KMS-11 (cell line): ENCODE measurements around the gene CDC5L.
A peak's percentile ranks its signal among the peaks of the same experiment; 100 is the strongest.

Experiments used
- H2AFZ ChIP-seq: fragments of 200-600 bp; sonication (generic); 2 replicates; pipeline ENCODE4 v1.6.1; 2016; ENCODE audit warnings: antibody characterized with exemption, mixed run types, low read depth
- H3K27ac ChIP-seq: fragments of 200-600 bp; sonication (generic); 2 replicates; pipeline ENCODE4 v1.6.1; 2016; ENCODE audit warnings: mild to moderate bottlenecking, mixed run types
- H3K27me3 ChIP-seq: fragments of 200-600 bp; sonication (generic); 2 replicates; pipeline ENCODE4 v1.6.1; 2017; ENCODE audit warnings: mild to moderate bottlenecking, low read depth, mixed run types, moderate library complexity; ENCODE audit not compliant: insufficient read depth
- H3K36me3 ChIP-seq: fragments of 200-600 bp; sonication (generic); 2 replicates; pipeline ENCODE4 v1.6.1; 2017; ENCODE audit warnings: mild to moderate bottlenecking, mixed run types; ENCODE audit not compliant: insufficient read depth
- H3K4me1 ChIP-seq: fragments of 200-600 bp; sonication (generic); 2 replicates; pipeline ENCODE4 v1.6.1; 2016; ENCODE audit warnings: mild to moderate bottlenecking, low read depth, mixed run types; ENCODE audit not compliant: poor library complexity, severe bottlenecking
- H3K4me2 ChIP-seq: fragments of 200-600 bp; sonication (generic); 2 replicates; pipeline ENCODE4 v1.7.0; 2016; ENCODE audit warnings: mild to moderate bottlenecking, mixed run types
- H3K4me3 ChIP-seq: fragments of 200-600 bp; sonication (generic); IDR thresholded peaks from 2 replicates; pipeline ENCODE4 v1.6.1; 2017; ENCODE audit warnings: low read depth, low read length, mixed read lengths; ENCODE audit not compliant: insufficient read depth
- H3K79me2 ChIP-seq: fragments of 200-600 bp; sonication (generic); 2 replicates; pipeline ENCODE4 v1.6.1; 2016; ENCODE audit warnings: low read depth, mixed run types; ENCODE audit not compliant: insufficient read depth
- H3K9ac ChIP-seq: fragments of 200-600 bp; sonication (generic); 2 replicates; pipeline ENCODE4 v1.6.1; 2016; ENCODE audit warnings: mild to moderate bottlenecking, mixed run types
- H4K20me1 ChIP-seq: fragments of 200-600 bp; sonication (generic); 2 replicates; pipeline ENCODE4 v1.6.1; 2016; ENCODE audit warnings: mild to moderate bottlenecking, mixed run types; ENCODE audit not compliant: insufficient read depth
- TF ChIP-seq, protein P1 (sequence below): fragments of 200-600 bp; sonication (generic); conservative IDR thresholded peaks from 2 replicates; pipeline ENCODE4 v1.6.1; 2017; ENCODE audit warnings: low read depth, mild to moderate bottlenecking, antibody characterized with exemption, low read length, moderate library complexity, mixed read lengths

Gene CDC5L

GRCh38 chr6:44423306-44423705 is 35.8 kb downstream of the CDC5L start:
- Histone ChIP-seq H3K4me2 (no peak overlapping the region), H3K4me3 (no peak overlapping the region), H3K36me3 (peaks cover 13% of the 10 kb centered on the region; the same call in 1 of the 2 replicates), H2AFZ (no peak overlapping the region), H3K4me1 (peaks cover 8% of the 10 kb centered on the region), H3K9ac (no peak overlapping the region), H3K27ac (no peak overlapping the region), H3K79me2 (no peaks in the 10 kb centered on the region), H4K20me1 (no peaks in the 10 kb centered on the region), H3K27me3 (no peaks in the 10 kb centered on the region)
- TF ChIP-seq, protein P1, sequence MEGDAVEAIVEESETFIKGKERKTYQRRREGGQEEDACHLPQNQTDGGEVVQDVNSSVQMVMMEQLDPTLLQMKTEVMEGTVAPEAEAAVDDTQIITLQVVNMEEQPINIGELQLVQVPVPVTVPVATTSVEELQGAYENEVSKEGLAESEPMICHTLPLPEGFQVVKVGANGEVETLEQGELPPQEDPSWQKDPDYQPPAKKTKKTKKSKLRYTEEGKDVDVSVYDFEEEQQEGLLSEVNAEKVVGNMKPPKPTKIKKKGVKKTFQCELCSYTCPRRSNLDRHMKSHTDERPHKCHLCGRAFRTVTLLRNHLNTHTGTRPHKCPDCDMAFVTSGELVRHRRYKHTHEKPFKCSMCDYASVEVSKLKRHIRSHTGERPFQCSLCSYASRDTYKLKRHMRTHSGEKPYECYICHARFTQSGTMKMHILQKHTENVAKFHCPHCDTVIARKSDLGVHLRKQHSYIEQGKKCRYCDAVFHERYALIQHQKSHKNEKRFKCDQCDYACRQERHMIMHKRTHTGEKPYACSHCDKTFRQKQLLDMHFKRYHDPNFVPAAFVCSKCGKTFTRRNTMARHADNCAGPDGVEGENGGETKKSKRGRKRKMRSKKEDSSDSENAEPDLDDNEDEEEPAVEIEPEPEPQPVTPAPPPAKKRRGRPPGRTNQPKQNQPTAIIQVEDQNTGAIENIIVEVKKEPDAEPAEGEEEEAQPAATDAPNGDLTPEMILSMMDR, result no peak

DNA sequence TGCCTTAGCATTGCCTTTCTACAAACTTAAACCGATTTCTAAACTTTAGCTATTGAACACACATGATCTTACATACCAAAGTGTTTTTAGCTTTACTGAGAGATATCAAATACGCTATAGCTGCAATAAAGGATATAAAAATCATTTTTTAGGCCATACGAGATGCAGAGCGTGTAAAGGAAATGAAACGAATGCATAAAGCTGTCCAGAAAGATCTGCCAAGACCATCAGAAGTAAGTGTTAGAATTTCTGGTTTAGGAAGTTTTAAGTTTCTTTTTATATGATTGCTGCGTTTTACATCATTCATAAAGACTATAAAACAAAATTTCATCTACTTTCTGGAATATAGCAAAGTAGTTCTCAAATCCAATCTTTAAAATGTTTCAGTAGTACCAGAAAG is 38.4 kb downstream of the CDC5L start:
- H2AFZ ChIP-seq, result no peak overlapping the region
- no peaks in the 10 kb centered on the region for H4K20me1 ChIP-seq
- TF ChIP-seq, protein P1, result no peak
- peaks cover 34% of the 10 kb centered on the region for H3K4me1 ChIP-seq
- H3K4me3 ChIP-seq, result no peak overlapping the region
- no peaks in the 10 kb centered on the region for H3K27me3 ChIP-seq
- no peak overlapping the region for H3K27ac ChIP-seq
- no peak overlapping the region for H3K4me2 ChIP-seq
- no peaks in the 10 kb centered on the region; the same call in 1 of the 2 replicates for H3K36me3 ChIP-seq
- no peak overlapping the region for H3K9ac ChIP-seq
- no peaks in the 10 kb centered on the region for H3K79me2 ChIP-seq

GRCh38 chr6:44428682-44429081 is 41.2 kb downstream of the CDC5L start:
- Histone ChIP-seq H3K4me3 (no peak overlapping the region), H3K4me1 (peaks cover 44% of the 10 kb centered on the region), H3K36me3 (no peaks in the 10 kb centered on the region; the same call in 1 of the 2 replicates), H3K4me2 (no peak overlapping the region), H2AFZ (no peak overlapping the region), H3K79me2 (no peaks in the 10 kb centered on the region), H3K27me3 (no peaks in the 10 kb centered on the region), H4K20me1 (no peaks in the 10 kb centered on the region), H3K9ac (no peak overlapping the region), H3K27ac (no peak overlapping the region)
- TF ChIP-seq, protein P1, result no peak

- Histone ChIP-seq H3K79me2 (no peaks in the 10 kb centered on the region), H3K36me3 (no peaks in the 10 kb centered on the region), H3K4me2 (peak overlapping the region; percentile 30; the same call in 1 of the 2 replicates), H3K27ac (no peak overlapping the region; the same call in 1 of the 2 replicates), H3K4me1 (peaks cover 44% of the 10 kb centered on the region), H3K4me3 (no peak overlapping the region), H3K9ac (no peak overlapping the region), H3K27me3 (no peaks in the 10 kb centered on the region), H4K20me1 (no peaks in the 10 kb centered on the region), H2AFZ (no peak overlapping the region)
- TF ChIP-seq, protein P1, result no peak
These were observed 42.8 kb downstream of the CDC5L start for GRCh38 chr6:44430326-44430725.
